Smooth muscle cell of the coronary artery (primary cell): ENCODE results near the gene STT3A. TPM values are rescaled to one million over a fixed set of nuclear protein-coding genes. Genes with fewer than 3 reads are reported as not detected.

ENCODE experiments used
- total RNA-seq: library from RNA; depleted of rRNA; stranded (reverse); fragments of >200 nt; gene quantifications from 2 replicates; pipeline ENCODE4 v1.2.3, GENCODE V29; 2014; ENCODE audit warnings: low replicate concordance

The STT3A gene
- total RNA-seq = 245 and 789 TPM in 2 replicates

GRCh38 chr11:125592305-125593113 is at the start of gene STT3A:
TSS of gene STT3A (plus strand) at chr11:125592852. CDS start at chr11:125595916, 3,064 bp downstream.

GRCh38 chr11:125568970-125569914 is 23.4 kb upstream of the STT3A start, which contains the start of gene EI24:
TSS of gene EI24 (plus strand) at chr11:125569477. CDS start at chr11:125572528, 3,051 bp downstream.

GRCh38 chr11:125624756-125625213 is 32.1 kb downstream of the STT3A start, which contains the start of gene CHEK1:
TSS of gene CHEK1 (plus strand) at chr11:125625163. CDS start at chr11:125626769, 1,606 bp downstream.

Other genes with a start within 250 kb of the STT3A start
- 115 and 135 TPM in 2 replicates for gene FEZ1, start 96.6 kb upstream of the STT3A start, total RNA-seq
- 76.6 and 98.1 TPM in 2 replicates for gene EI24, start 23.4 kb upstream of the STT3A start, total RNA-seq
- 14.2 and 16.1 TPM in 2 replicates for gene CHEK1, start 32.3 kb downstream of the STT3A start, total RNA-seq
- gene ACRV1, start 88.0 kb downstream of the STT3A start, total RNA-seq = not detected in 2 replicates
- not detected in 2 replicates for gene PATE1, start 153.4 kb downstream of the STT3A start, total RNA-seq
- gene PATE2, start 186.0 kb downstream of the STT3A start, total RNA-seq = 0.15 TPM in 1 of 2 replicates, not detected in the other
- not detected in 2 replicates for gene PATE3, start 195.3 kb downstream of the STT3A start, total RNA-seq
- not detected in 2 replicates for gene PATE4, start 240.5 kb downstream of the STT3A start, total RNA-seq